PFSK-1 (cell line): Measurements from ENCODE around the gene DPH7.

Experiments used
- POLR2AphosphoS5 ChIP-seq: IDR thresholded peaks from 2 replicates; pipeline ENCODE4 v1.6.1; 2012; ENCODE audit warnings: low read depth, mild to moderate bottlenecking, control low read depth, low read length, moderate library complexity
- TF ChIP-seq, protein P1 (sequence below), 2 experiments: IDR thresholded peaks; 2 replicates each; pipeline versions ENCODE4 v1.6.1 to v1.8.0; 2011 to 2012; ENCODE audit warnings: low read depth in 2 of 2, low read length in 2 of 2, control low read depth in 1 of 2, inconsistent platforms in 1 of 2, mild to moderate bottlenecking in 1 of 2, moderate library complexity in 1 of 2; ENCODE audit not compliant: insufficient read depth in 1 of 2

DNA sequence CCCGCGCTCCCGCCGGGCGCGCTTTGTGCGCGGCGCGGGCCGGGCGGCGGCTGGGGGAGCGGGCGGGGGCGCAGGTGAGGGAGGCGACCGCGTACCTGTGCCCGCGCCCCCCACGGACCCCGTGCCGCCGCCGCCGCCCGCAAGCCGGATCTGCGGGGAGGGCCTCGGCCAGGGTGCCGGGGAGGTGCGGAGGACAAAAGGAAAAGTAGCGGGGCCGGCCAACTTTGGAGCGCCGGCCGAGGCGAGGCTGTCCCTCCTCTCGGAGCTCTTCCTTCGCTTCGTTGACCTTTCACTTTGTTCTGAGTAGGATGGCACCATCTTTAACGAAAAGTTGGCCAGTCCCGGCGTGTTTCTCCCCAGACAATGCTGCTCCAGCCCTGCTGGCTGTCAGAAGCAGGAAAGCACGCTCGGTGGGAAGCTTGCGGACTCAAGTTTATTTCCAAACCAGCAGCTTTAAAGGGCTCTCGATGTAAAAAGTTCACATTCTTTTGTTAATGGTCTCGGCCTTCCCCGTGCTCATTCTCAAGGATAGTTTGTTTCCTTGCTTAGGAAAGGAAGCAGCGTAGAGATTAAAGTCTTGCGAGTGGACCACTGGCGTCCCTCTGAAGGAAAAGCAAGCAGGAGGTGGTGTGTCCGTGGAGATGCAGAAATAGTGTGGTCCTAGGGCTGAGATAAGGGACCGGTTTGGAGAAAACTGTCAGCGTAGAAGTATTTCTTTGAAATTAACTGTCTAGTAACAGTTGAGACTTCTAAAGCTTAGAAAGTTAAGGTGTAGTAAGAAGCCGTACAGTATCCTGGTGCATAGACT lies 40.7 kb upstream of the DPH7 start:
- no peak for TF ChIP-seq POLR2AphosphoS5
- TF ChIP-seq, protein P1, sequence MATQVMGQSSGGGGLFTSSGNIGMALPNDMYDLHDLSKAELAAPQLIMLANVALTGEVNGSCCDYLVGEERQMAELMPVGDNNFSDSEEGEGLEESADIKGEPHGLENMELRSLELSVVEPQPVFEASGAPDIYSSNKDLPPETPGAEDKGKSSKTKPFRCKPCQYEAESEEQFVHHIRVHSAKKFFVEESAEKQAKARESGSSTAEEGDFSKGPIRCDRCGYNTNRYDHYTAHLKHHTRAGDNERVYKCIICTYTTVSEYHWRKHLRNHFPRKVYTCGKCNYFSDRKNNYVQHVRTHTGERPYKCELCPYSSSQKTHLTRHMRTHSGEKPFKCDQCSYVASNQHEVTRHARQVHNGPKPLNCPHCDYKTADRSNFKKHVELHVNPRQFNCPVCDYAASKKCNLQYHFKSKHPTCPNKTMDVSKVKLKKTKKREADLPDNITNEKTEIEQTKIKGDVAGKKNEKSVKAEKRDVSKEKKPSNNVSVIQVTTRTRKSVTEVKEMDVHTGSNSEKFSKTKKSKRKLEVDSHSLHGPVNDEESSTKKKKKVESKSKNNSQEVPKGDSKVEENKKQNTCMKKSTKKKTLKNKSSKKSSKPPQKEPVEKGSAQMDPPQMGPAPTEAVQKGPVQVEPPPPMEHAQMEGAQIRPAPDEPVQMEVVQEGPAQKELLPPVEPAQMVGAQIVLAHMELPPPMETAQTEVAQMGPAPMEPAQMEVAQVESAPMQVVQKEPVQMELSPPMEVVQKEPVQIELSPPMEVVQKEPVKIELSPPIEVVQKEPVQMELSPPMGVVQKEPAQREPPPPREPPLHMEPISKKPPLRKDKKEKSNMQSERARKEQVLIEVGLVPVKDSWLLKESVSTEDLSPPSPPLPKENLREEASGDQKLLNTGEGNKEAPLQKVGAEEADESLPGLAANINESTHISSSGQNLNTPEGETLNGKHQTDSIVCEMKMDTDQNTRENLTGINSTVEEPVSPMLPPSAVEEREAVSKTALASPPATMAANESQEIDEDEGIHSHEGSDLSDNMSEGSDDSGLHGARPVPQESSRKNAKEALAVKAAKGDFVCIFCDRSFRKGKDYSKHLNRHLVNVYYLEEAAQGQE (IDR thresholded peaks at IDR 0.05; ENCODE audit: insufficient read depth in 1 of 2, low read depth in 2 of 2, low read length in 2 of 2), result no peak
